ENCODE measurements around the gene SH3RF3. TPM values are rescaled to one million over a fixed set of nuclear protein-coding genes. Genes with fewer than 3 reads are reported as not detected.

Gene SH3RF3
- total RNA-seq, 1 donor from 2014 or later, result 0.28 TPM

DNA sequence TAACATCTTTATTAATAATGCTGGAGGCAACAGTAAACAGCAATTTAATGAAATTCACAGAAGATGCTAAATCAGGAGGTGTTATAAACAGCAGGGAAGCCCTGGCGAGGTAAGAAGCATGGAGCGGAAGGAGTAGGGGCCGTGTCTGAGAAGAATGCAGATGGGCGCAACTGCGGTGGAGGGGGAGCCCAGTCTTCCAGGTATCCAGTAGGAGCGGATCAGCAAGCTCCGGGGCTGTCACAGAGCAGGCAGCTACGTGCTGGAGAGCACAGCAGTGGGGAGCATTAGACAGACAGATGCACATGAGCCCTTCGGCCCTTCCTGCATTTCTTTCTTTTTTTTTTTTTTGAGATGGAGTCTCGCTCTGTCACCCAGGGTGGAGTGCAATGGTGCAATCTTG lies 82.3 kb downstream of the SH3RF3 start:
- Histone ChIP-seq H3K4me3 (no peak overlapping the region), H3K9ac (no peak overlapping the region), H3F3A (ENCODE audit: low read depth) (no peaks in the 10 kb centered on the region), H2AFZ (replicated peaks) (no peak overlapping the region), H3K27ac (no peak overlapping the region), H3K4me2 (no peak overlapping the region), H3K4me1 (no peaks in the 10 kb centered on the region), H3K27me3 (no peaks in the 10 kb centered on the region), H3K79me2 (ENCODE audit: low read depth) (no peaks in the 10 kb centered on the region), H3K36me3 (no peaks in the 10 kb centered on the region), H3K9me3 (ENCODE audit: low read depth) (no peaks in the 10 kb centered on the region), H4K20me1 (ENCODE audit: low read depth) (no peaks in the 10 kb centered on the region)
- peaks cover 9% of the 10 kb centered on the region for H3K27me3 Mint-ChIP-seq (ENCODE audit: insufficient read depth, low read depth)
- no peaks in the 10 kb centered on the region for H3K36me3 Mint-ChIP-seq
- no peaks in the 10 kb centered on the region for H3K9me3 Mint-ChIP-seq
- H3K27ac Mint-ChIP-seq, result no peak overlapping the region
- H3K4me1 Mint-ChIP-seq, result peaks cover 47% of the 10 kb centered on the region
- no peak for DNase-seq (ENCODE audit: low spot score)
- TF ChIP-seq EZH2phosphoT487 (IDR thresholded peaks at IDR 0.05) (no peak), EZH2 (IDR thresholded peaks at IDR 0.05) (no peak)
- TF ChIP-seq, protein P1, sequence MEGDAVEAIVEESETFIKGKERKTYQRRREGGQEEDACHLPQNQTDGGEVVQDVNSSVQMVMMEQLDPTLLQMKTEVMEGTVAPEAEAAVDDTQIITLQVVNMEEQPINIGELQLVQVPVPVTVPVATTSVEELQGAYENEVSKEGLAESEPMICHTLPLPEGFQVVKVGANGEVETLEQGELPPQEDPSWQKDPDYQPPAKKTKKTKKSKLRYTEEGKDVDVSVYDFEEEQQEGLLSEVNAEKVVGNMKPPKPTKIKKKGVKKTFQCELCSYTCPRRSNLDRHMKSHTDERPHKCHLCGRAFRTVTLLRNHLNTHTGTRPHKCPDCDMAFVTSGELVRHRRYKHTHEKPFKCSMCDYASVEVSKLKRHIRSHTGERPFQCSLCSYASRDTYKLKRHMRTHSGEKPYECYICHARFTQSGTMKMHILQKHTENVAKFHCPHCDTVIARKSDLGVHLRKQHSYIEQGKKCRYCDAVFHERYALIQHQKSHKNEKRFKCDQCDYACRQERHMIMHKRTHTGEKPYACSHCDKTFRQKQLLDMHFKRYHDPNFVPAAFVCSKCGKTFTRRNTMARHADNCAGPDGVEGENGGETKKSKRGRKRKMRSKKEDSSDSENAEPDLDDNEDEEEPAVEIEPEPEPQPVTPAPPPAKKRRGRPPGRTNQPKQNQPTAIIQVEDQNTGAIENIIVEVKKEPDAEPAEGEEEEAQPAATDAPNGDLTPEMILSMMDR (IDR thresholded peaks at IDR 0.05), result no peak
- H3K4me3 Mint-ChIP-seq, result peak overlapping the region; percentile 5

DNA sequence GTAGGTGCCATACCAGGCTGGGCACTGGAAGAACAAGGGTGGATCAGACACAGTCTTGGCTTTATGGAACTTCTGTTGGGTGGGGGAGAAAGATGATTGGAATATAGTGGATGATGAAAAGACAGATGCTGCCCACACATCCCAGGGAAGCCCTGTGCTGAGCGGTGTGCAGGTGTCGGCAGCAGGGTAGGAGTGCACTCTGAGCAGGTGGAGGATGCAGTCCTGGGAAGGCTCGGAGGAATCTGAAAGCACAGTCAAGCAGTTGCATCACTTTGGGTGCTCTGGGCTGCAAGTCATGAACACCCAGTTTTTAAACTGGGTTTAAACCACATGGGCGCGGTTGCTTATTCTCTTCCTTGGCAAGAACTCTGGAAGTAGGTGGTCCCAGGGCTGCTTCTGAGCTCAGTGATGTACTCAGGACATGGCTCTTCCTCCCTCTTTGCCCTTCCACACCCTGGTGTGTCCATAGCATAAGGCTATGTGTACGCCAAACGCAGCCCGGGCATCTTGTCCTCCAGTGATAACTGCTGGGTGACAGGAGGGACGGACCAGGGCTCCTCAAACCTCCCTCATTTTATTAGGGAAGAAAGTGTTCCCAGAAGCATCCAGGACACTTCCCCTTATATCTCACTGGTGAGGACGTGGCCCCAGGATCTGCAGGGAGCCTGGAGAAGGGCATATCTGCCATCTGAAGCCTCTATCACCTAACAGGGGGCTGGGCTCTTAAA lies 84.0 kb downstream of the SH3RF3 start:
- H3K4me1 ChIP-seq, result no peaks in the 10 kb centered on the region
- H3K9me3 Mint-ChIP-seq, result peaks cover 3% of the 10 kb centered on the region
- no peaks in the 10 kb centered on the region for H3K9me3 ChIP-seq (ENCODE audit: low read depth)
- no peak overlapping the region for H3K27ac ChIP-seq
- no peak overlapping the region for H3K4me3 ChIP-seq
- no peaks in the 10 kb centered on the region for H3K27me3 ChIP-seq
- H3K79me2 ChIP-seq (ENCODE audit: low read depth), result no peaks in the 10 kb centered on the region
- TF ChIP-seq EZH2 (IDR thresholded peaks at IDR 0.05), result no peak
- TF ChIP-seq, protein P1 (IDR thresholded peaks at IDR 0.05), result no peak
- TF ChIP-seq EZH2phosphoT487 (IDR thresholded peaks at IDR 0.05), result no peak
- H2AFZ ChIP-seq (replicated peaks), result no peak overlapping the region
- H3K4me1 Mint-ChIP-seq, result peaks cover 37% of the 10 kb centered on the region
- H3K36me3 ChIP-seq, result no peaks in the 10 kb centered on the region
- H3F3A ChIP-seq (ENCODE audit: low read depth), result no peaks in the 10 kb centered on the region
- DNase-seq (ENCODE audit: low spot score), result no peak
- H3K27me3 Mint-ChIP-seq (ENCODE audit: insufficient read depth, low read depth), result peaks cover 9% of the 10 kb centered on the region
- H3K27ac Mint-ChIP-seq, result no peak overlapping the region
- H3K36me3 Mint-ChIP-seq, result peaks cover 2% of the 10 kb centered on the region
- no peak overlapping the region for H3K4me3 Mint-ChIP-seq
- no peaks in the 10 kb centered on the region for H4K20me1 ChIP-seq (ENCODE audit: low read depth)
- no peak overlapping the region for H3K4me2 ChIP-seq
- H3K9ac ChIP-seq, result no peak overlapping the region

DNA sequence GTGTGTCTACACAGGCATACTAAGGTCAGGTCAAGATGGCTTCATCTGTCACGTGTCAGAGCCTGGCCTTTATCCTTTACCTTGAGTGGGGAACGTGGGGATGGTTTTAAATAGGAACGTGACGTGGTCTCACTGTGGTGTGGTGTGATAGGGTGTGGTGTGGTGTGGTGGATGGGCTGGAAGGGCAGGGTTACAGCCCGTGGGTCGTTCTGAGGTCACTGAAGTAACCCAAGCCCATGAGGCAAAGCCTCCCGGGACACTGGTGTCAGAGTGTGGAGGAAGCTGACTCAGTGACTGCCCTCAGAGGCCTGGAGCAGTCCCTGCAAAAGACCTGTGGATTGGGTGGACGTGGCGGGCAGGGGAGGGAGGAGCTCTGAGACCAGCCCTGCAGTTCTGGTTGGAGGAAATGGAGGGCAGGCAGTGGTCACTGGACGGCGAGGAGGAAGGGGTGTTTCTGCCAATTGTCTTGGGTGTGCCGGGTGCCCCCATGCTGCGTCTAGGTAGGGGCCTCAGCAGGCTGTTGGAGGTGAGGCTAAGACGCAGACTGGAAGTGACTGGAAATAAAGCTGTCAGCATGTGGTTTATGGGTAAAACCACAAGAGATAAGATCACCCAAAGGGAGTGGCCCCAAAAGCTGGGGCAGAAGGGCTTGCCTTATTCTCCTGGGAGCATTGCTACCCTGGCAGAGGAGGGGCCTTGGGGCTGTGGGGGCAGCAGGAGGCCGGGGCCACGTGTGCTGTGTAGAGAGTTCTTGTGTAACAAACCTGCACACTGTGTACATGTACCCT lies 84.8 kb downstream of the SH3RF3 start:
- peak overlapping the region; percentile 41 for H3K4me3 Mint-ChIP-seq
- H3K4me2 ChIP-seq, result no peak overlapping the region
- H2AFZ ChIP-seq (replicated peaks), result no peak overlapping the region
- H3K36me3 ChIP-seq, result no peaks in the 10 kb centered on the region
- no peaks in the 10 kb centered on the region for H4K20me1 ChIP-seq (ENCODE audit: low read depth)
- no peaks in the 10 kb centered on the region for H3K27me3 ChIP-seq
- H3K27ac Mint-ChIP-seq, result peak overlapping the region; percentile 64
- peaks cover 37% of the 10 kb centered on the region for H3K4me1 Mint-ChIP-seq
- H3K79me2 ChIP-seq (ENCODE audit: low read depth), result no peaks in the 10 kb centered on the region
- no peak for DNase-seq (ENCODE audit: low spot score)
- no peak overlapping the region for H3K4me3 ChIP-seq
- no peaks in the 10 kb centered on the region for H3K4me1 ChIP-seq
- TF ChIP-seq, protein P1 (IDR thresholded peaks at IDR 0.05), result no peak
- TF ChIP-seq EZH2 (IDR thresholded peaks at IDR 0.05) (no peak), EZH2phosphoT487 (IDR thresholded peaks at IDR 0.05) (no peak)
- no peaks in the 10 kb centered on the region for H3F3A ChIP-seq (ENCODE audit: low read depth)
- H3K27ac ChIP-seq, result no peak overlapping the region
- no peak overlapping the region for H3K9ac ChIP-seq
- H3K9me3 ChIP-seq (ENCODE audit: low read depth), result no peaks in the 10 kb centered on the region
- peaks cover 2% of the 10 kb centered on the region for H3K36me3 Mint-ChIP-seq
- peaks cover 3% of the 10 kb centered on the region for H3K9me3 Mint-ChIP-seq
- peaks cover 9% of the 10 kb centered on the region for H3K27me3 Mint-ChIP-seq (ENCODE audit: insufficient read depth, low read depth)
